ENCODE data around the gene NR2F2.
A peak's percentile ranks its signal among the peaks of the same experiment; 100 is the strongest.

GRCh38 chr15:96331144-96331944 lies 844 bp downstream of the NR2F2 start:
- 0 out of 2 replicates have a peak, but pooled peaks have one; percentile 4 for TF ChIP-seq CTCF (conservative IDR thresholded peaks at IDR 0.05)
- TF ChIP-seq ZFX (IDR thresholded peaks at IDR 0.05): peak; percentile 60; the same call in 1 of the 2 replicates
